ENCODE data around the gene KLF16. TPM values are rescaled to one million over a fixed set of nuclear protein-coding genes. Genes with fewer than 3 reads are reported as not detected.

Gene KLF16
- total and polyA plus RNA-seq, 9 of the 15 experiments (the other 6 are each of a cell fraction or from before 2014, with no cell fraction given) = 0.04 to 60.4 (median 6.8) TPM

GRCh38 chr19:1826557-1827521 is 36.5 kb downstream of the KLF16 start (continued):
- no peak for TF ChIP-seq HNRNPH1 (optimal IDR thresholded peaks at IDR 0.05; ENCODE audit: low read depth, low read length)

GRCh38 chr19:1825909-1826556 is 37.3 kb downstream of the KLF16 start:
- H3K27me3 ChIP-seq (ENCODE audit: control insufficient read depth in 2 of 2, insufficient read depth in 2 of 2, low read length in 2 of 2) = no peaks in the 10 kb centered on the region
- in situ Hi-C loops (cut with MboI) (no loop called here), intact Hi-C loops (cut with micrococcal nuclease) (loop anchor here (1.0 to 2.0 kb wide), 2 partner anchors 13 to 51 kb away; partner anchors contain the start of gene ATP8B3)
- H2AFZ ChIP-seq (ENCODE audit: low read depth, low read length) = no peak overlapping the region
- peaks cover 56% of the 10 kb centered on the region for H3K79me2 ChIP-seq (ENCODE audit: control insufficient read depth, insufficient read depth, low read length)
- DNase-seq (ENCODE audit: extremely low read depth in 1 of 4, low spot score in 3 of 4) = peak; percentile 85 to 93 (median 88)
- H3K36me3 ChIP-seq (ENCODE audit: control insufficient read depth, insufficient read depth, low read length) = peaks cover 83% of the 10 kb centered on the region; the same call in 2 of the 3 replicates
- peak; percentile 93 for FAIRE-seq
- H3K9me1 ChIP-seq (ENCODE audit: control insufficient read depth, insufficient read depth, low read length) = no peaks in the 10 kb centered on the region
- peak overlapping the region; percentile 64 to 92 for H3K9ac ChIP-seq (ENCODE audit: insufficient read depth in 1 of 2, low read depth in 2 of 2, low read length in 2 of 2)
- POLR2A ChIA-PET = interaction anchor here (0.5 to 3.7 kb wide), 9 partner anchors 11 to 209 kb away, joined by 3 to 27 read pairs (median 4); no protein-coding TSS in a partner anchor
- H3K4me2 ChIP-seq (ENCODE audit: insufficient read depth, low read length) = peak overlapping the region; percentile 83
- H3K27ac ChIP-seq (ENCODE audit: extremely low read depth, low read depth, low read length) = peak overlapping the region; percentile 67
- H3K4me1 ChIP-seq (replicated peaks in 1 of 2; ENCODE audit: control insufficient read depth in 2 of 2, insufficient read depth in 2 of 2, low read length in 2 of 2) = peaks cover 11 to 64% of the 10 kb centered on the region in 2 experiments
- no TSS peak for BruUV-seq (replicated peaks)
- no peaks in the 10 kb centered on the region for H3K9me3 ChIP-seq (replicated peaks; ENCODE audit: control insufficient read depth, insufficient read depth, low read depth, low read length)
- H4K20me1 ChIP-seq (replicated peaks; ENCODE audit: control insufficient read depth, insufficient read depth, low read length) = no peaks in the 10 kb centered on the region
- H3K4me3 ChIP-seq = peak overlapping the region; percentile 42
- peak; percentile 91 for ATAC-seq
- whole genome bisulfite sequencing (ENCODE audit: insufficient coverage, low coverage, missing lambda C conversion rate) = 5% methylated on average over 13 of the region's 15 CpGs
- CTCF ChIA-PET (ENCODE audit: low intra/inter-chr PET ratio) = interaction anchor here (0.6 to 2.3 kb wide), 6 partner anchors 31 to 1996 kb away, joined by 3 to 12 read pairs (median 3); no protein-coding TSS in a partner anchor
- TF ChIP-seq ZBTB34 (CRISPR knock-in tag; IDR thresholded peaks at IDR 0.05) (no peak), TAL1 (IDR thresholded peaks at IDR 0.05) (peak; percentile 31; the same call in 1 of the 2 replicates), JUN (IDR thresholded peaks at IDR 0.05; ENCODE audit: borderline replicate concordance, low read depth, low read length) (no peak), JUN (CRISPR knock-in tag; IDR thresholded peaks at IDR 0.05; ENCODE audit: borderline replicate concordance) (no peak), HDAC3 (IDR thresholded peaks at IDR 0.05; ENCODE audit: borderline replicate concordance, partially characterized antibody) (no peak), ZNF175 (CRISPR knock-in tag; IDR thresholded peaks at IDR 0.05; ENCODE audit: low read depth) (no peak), ZNF134 (CRISPR knock-in tag; conservative IDR thresholded peaks at IDR 0.05) (no peak), ZNF354B (CRISPR knock-in tag; IDR thresholded peaks at IDR 0.05) (no peak), TFAP4 (CRISPR knock-in tag; IDR thresholded peaks at IDR 0.05; ENCODE audit: borderline replicate concordance) (peak; percentile 96), ZNF239 (CRISPR knock-in tag; IDR thresholded peaks at IDR 0.05) (no peak), SRSF9 (IDR thresholded peaks at IDR 0.05; ENCODE audit: borderline replicate concordance, low read depth, low read length) (no peak)
